ENCODE data around the gene S100A9. TPM values are rescaled to one million over a fixed set of nuclear protein-coding genes. Genes with fewer than 3 reads are reported as not detected.

S100A9 gene
- total RNA-seq, 1 donor from 2014 or later: not detected

DNA sequence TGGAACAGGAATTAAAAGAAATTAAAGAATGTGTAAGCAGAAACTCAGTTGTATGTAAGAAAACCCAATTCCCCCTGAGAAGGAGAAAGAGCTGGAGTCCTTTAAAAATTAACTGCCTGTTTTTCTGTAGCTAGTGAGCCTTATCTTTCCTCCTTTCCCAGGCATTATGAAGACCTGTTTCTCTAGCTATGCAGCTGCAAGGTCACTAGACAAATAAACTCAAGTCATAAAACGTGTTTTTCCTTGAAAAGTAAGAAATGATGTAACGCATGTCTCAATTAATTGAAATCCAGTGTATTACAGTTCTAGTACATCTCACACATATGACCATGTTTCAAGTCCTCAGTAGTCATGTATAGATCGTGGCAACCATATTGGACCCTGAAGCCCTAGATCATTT is 12.5 kb downstream of the S100A9 start:
- Mint-ChIP-seq H3K27me3 (ENCODE audit: low read depth) (peaks cover 56% of the 10 kb centered on the region), H3K9me3 (no peaks in the 10 kb centered on the region), H3K36me3 (ENCODE audit: low read depth) (no peaks in the 10 kb centered on the region), H3K27ac (ENCODE audit: unreplicated experiment) (no peak overlapping the region), H3K4me1 (no peaks in the 10 kb centered on the region), H3K4me3 (no peak overlapping the region)
- DNase-seq (ENCODE audit: low read depth, low spot score): no peak
- no peak for TF ChIP-seq CTCF (conservative IDR thresholded peaks at IDR 0.05)

DNA sequence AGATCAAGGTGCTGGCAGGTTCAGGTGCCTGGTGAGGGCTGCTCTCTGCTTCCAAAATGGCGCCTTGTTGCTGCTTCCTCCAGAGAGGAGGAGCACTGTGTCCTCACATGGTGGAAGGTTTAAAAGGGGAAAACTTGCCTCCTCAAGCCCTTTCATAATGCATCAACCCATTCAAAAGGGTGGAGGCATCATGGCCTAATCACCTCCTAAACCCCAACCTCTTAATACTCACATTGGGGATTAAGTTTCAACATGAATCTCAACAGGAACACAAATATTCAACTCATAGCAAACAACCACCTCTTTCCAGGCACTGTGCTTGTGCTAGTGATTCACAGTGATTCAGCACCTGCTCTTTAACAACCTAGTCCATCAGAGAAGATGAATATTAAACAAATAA is 13.6 kb downstream of the S100A9 start:
- peaks cover 46% of the 10 kb centered on the region for H3K27me3 Mint-ChIP-seq (ENCODE audit: low read depth)
- H3K4me1 Mint-ChIP-seq: no peaks in the 10 kb centered on the region
- no peak overlapping the region for H3K27ac Mint-ChIP-seq (ENCODE audit: unreplicated experiment)
- DNase-seq (ENCODE audit: low read depth, low spot score): no peak
- no peak overlapping the region for H3K4me3 Mint-ChIP-seq
- TF ChIP-seq CTCF (conservative IDR thresholded peaks at IDR 0.05): no peak
- no peaks in the 10 kb centered on the region for H3K36me3 Mint-ChIP-seq (ENCODE audit: low read depth)
- no peaks in the 10 kb centered on the region for H3K9me3 Mint-ChIP-seq

DNA sequence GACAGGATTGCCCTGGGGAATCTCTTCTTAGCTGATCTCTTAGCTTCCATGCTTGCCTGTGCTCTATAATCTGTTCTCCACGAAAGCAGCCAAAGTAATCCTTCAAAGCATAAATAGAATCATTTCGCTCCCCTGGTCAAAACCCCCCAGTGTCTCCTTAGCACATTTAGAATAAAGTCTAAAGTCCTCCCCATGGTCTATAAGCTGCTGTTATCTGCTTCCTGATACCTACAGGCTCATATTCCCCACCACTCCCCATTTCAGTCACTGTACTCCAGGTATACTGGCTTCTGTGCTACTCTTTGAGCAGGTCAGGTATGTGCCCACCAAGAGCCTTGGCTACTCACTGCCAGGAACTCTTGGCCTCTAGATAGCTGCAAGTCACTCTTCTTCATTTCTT is 14.9 kb downstream of the S100A9 start:
- Mint-ChIP-seq H3K9me3 (no peaks in the 10 kb centered on the region), H3K36me3 (ENCODE audit: low read depth) (no peaks in the 10 kb centered on the region), H3K4me3 (no peak overlapping the region), H3K27me3 (ENCODE audit: low read depth) (peaks cover 46% of the 10 kb centered on the region), H3K27ac (ENCODE audit: unreplicated experiment) (no peak overlapping the region), H3K4me1 (no peaks in the 10 kb centered on the region)
- TF ChIP-seq CTCF (conservative IDR thresholded peaks at IDR 0.05): no peak
- DNase-seq (ENCODE audit: low read depth, low spot score): no peak

DNA sequence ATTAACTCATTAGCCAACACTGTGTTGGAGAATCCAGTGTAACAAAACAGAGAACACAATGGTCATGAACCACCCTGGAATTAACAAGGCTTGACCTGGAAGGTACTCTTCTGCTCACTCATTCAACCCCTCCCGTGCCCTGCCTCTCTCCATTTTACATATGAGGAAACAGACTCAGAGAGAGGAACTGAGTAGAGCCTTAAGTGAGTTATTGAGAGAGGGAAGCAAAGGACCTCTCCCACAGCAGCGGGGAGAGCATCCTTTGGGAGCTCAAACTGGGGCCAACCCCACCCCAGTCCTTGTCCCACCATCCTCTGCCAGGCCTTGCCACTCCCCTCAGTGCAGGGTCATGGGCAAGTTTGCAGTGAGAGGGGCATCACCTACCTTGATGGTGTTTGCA is 16.4 kb downstream of the S100A9 start:
- no peaks in the 10 kb centered on the region for H3K36me3 Mint-ChIP-seq (ENCODE audit: low read depth)
- TF ChIP-seq CTCF (conservative IDR thresholded peaks at IDR 0.05): no peak
- no peak for DNase-seq (ENCODE audit: low read depth, low spot score)
- no peak overlapping the region for H3K27ac Mint-ChIP-seq (ENCODE audit: unreplicated experiment)
- no peaks in the 10 kb centered on the region for H3K4me1 Mint-ChIP-seq
- H3K27me3 Mint-ChIP-seq (ENCODE audit: low read depth): peaks cover 53% of the 10 kb centered on the region
- no peaks in the 10 kb centered on the region for H3K9me3 Mint-ChIP-seq
- H3K4me3 Mint-ChIP-seq: no peak overlapping the region

DNA sequence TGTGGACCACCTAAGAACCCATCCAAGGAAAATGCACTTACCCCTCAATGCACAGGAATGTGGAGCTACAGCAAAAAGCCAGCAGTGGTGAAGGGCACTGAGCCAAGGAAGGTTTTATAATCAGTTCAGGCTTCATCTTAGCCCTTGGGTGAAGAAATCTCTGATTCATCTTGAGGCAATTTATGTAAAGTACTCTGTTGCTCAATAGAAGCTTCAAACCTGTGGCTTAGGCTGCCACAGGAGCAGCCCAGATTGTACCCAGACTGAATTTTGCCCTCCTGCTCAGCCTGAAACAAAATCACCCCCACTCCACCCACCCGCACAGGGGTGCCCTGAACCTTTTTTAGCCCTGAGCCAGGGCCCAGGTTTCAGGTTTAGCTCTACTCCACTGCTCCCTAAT is 17.9 kb downstream of the S100A9 start, which contains the start of gene S100A12:
TSS of gene S100A12 (minus strand) at position 111 of the 400 bp plus-strand sequence. CDS start 1,029 bp downstream, outside the sequence.
- Mint-ChIP-seq H3K9me3 (no peaks in the 10 kb centered on the region), H3K27me3 (ENCODE audit: low read depth) (peaks cover 44% of the 10 kb centered on the region), H3K4me3 (no peak within 1 kb of the TSS), H3K4me1 (no peaks in the 10 kb centered on the region), H3K36me3 (ENCODE audit: low read depth) (no peaks in the 10 kb centered on the region), H3K27ac (ENCODE audit: unreplicated experiment) (no peak within 1 kb of the TSS)
- TF ChIP-seq CTCF (conservative IDR thresholded peaks at IDR 0.05): no peak
- no peak for DNase-seq (ENCODE audit: low read depth, low spot score)

- H3K27ac Mint-ChIP-seq (ENCODE audit: unreplicated experiment): no peak overlapping the region
- no peak for DNase-seq (ENCODE audit: low read depth, low spot score)
These were observed 21.9 kb downstream of the S100A9 start for GRCh38 chr1:153379591-153379990.

More at GRCh38 chr1:153379591-153379990, 21.9 kb downstream of the S100A9 start:
- peaks cover 10% of the 10 kb centered on the region for H3K9me3 Mint-ChIP-seq
- H3K27me3 Mint-ChIP-seq (ENCODE audit: low read depth): peaks cover 43% of the 10 kb centered on the region
- H3K4me3 Mint-ChIP-seq: no peak overlapping the region
- no peaks in the 10 kb centered on the region for H3K36me3 Mint-ChIP-seq (ENCODE audit: low read depth)
- no peaks in the 10 kb centered on the region for H3K4me1 Mint-ChIP-seq
- TF ChIP-seq CTCF (conservative IDR thresholded peaks at IDR 0.05): no peak
